Measurements from ENCODE around the gene TBC1D2. TPM values are rescaled to one million over a fixed set of nuclear protein-coding genes. Genes with fewer than 3 reads are reported as not detected.

Gene TBC1D2
- total and polyA plus RNA-seq, 10 of the 15 experiments (the other 5 are each of a cell fraction or from before 2014, with no cell fraction given): 0.04 to 1.6 (median 1.1) TPM

DNA sequence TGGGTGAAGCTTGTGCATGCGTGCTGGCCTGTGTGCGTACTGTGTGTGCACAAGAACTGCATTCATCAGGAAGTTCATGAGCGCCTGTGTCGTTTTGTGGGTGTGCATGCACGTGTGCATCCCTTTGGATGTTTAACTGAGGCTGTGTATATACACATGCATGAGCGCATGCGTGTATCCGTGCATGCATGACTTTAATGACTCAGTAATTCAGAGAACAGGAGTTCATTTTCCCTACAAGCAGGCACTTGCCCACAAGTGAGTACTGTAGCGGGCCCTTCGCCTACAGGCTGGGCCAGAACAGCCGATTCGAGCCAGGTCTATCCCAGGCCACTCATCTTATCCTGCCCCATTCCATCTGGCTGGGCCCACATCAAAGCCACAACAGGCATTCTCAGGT is 92.8 kb downstream of the TBC1D2 start (continued):
- no peak for TF ChIP-seq YBX1 (IDR thresholded peaks at IDR 0.05)

DNA sequence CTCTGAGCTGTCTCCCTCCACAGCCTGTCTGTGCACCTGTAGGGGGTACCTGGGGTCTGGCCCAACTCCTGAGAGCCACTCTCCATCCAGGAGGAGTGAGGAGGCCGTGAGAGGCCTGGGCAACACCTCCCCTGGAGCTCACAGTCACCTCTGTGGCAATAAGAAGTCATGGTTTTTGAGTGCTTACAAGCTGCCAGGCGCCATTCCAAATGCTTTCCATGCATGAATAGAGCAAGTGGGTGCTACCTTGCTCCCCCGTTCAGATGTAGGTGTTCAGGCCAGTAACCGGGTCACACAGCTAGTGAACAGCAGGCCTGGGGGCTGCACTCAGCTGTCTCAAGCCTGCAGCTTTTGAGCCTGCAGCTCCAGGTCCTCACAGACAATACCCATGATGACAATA is 93.6 kb downstream of the TBC1D2 start:
- Histone ChIP-seq H2AFZ (ENCODE audit: control insufficient read depth, low read depth, low read length) (no peak overlapping the region), H3K9ac (ENCODE audit: control insufficient read depth, insufficient read depth, low read length) (no peak overlapping the region), H3K4me3 (no peak overlapping the region), H4K20me1 (ENCODE audit: control insufficient read depth, insufficient read depth) (no peaks in the 10 kb centered on the region), H3K27ac (ENCODE audit: control insufficient read depth, insufficient read depth) (no peak overlapping the region), H3K27me3 (replicated peaks in 1 of 2; ENCODE audit: control insufficient read depth in 2 of 2, insufficient read depth in 2 of 2, low read length in 1 of 2) (no peaks in the 10 kb centered on the region), H3K4me1 (ENCODE audit: control insufficient read depth, insufficient read depth, low read length) (peaks cover 5% of the 10 kb centered on the region; the same call in 1 of the 2 replicates), H3K4me2 (ENCODE audit: control insufficient read depth, insufficient read depth) (no peak overlapping the region), H3K9me3 (replicated peaks; ENCODE audit: control insufficient read depth, insufficient read depth, low read length) (no peaks in the 10 kb centered on the region), H3K36me3 (ENCODE audit: control insufficient read depth in 2 of 2, insufficient read depth in 2 of 2, low read length in 1 of 2) (no peaks in the 10 kb centered on the region), H3K79me2 (ENCODE audit: control insufficient read depth, insufficient read depth, low read length) (no peaks in the 10 kb centered on the region)
- DNase-seq (ENCODE audit: low read depth, low spot score): no peak
- intact Hi-C loops (cut with micrococcal nuclease; ENCODE audit: unreplicated experiment) (no loop called here), in situ Hi-C loops (cut with MboI) (no loop called here)
- no peak for ATAC-seq
- BruUV-seq (replicated peaks): no TSS peak
- 22% methylated on average over 4 of the region's 4 CpGs for WGBS (ENCODE audit: insufficient coverage, insufficient replicate concordance, low lambda C conversion rate, missing lambda C conversion rate)
- TF ChIP-seq, protein P1, sequence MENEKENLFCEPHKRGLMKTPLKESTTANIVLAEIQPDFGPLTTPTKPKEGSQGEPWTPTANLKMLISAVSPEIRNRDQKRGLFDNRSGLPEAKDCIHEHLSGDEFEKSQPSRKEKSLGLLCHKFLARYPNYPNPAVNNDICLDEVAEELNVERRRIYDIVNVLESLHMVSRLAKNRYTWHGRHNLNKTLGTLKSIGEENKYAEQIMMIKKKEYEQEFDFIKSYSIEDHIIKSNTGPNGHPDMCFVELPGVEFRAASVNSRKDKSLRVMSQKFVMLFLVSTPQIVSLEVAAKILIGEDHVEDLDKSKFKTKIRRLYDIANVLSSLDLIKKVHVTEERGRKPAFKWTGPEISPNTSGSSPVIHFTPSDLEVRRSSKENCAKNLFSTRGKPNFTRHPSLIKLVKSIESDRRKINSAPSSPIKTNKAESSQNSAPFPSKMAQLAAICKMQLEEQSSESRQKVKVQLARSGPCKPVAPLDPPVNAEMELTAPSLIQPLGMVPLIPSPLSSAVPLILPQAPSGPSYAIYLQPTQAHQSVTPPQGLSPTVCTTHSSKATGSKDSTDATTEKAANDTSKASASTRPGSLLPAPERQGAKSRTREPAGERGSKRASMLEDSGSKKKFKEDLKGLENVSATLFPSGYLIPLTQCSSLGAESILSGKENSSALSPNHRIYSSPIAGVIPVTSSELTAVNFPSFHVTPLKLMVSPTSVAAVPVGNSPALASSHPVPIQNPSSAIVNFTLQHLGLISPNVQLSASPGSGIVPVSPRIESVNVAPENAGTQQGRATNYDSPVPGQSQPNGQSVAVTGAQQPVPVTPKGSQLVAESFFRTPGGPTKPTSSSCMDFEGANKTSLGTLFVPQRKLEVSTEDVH (IDR thresholded peaks at IDR 0.05; ENCODE audit: low read depth, partially characterized antibody): no peak
- TF ChIP-seq DPF2 (IDR thresholded peaks at IDR 0.05) (no peak), SIN3A (IDR thresholded peaks at IDR 0.05; ENCODE audit: low read depth, low read length) (no peak), RAD21 (IDR thresholded peaks at IDR 0.05; ENCODE audit: insufficient read depth, low read depth, low read length) (no peak), NRF1 (conservative IDR thresholded peaks at IDR 0.05; ENCODE audit: low read depth, low read length) (no peak), MXI1 (IDR thresholded peaks at IDR 0.05; ENCODE audit: low read depth, low read length) (no peak), POLR2A (IDR thresholded peaks at IDR 0.05; ENCODE audit: low read depth, low read length) (no peak)
- ChIA-PET POLR2A (no interaction called here), SMC1A (ENCODE audit: uncharacterized antibody, unreplicated experiment) (interaction anchor here (0.6 kb wide), 1 partner anchor 8 kb away, joined by 3 read pairs; no protein-coding TSS in a partner anchor), CTCF (interaction anchor here (0.6 to 1.0 kb wide), 4 partner anchors 14 to 85 kb away, joined by 3 to 4 read pairs (median 3); partner anchors contain the start of gene TRIM14), RAD21 (ENCODE audit: unreplicated experiment) (interaction anchor here (0.9 kb wide), 1 partner anchor 17 kb away, joined by 3 read pairs; no protein-coding TSS in a partner anchor)
- FAIRE-seq: no peak
